Retinal pigment epithelial cell (primary cell): ENCODE results near the gene CD248.
A peak's percentile ranks its signal among the peaks of the same experiment; 100 is the strongest.
"Not testable (repeated sequence)": the region's sequence is repeated elsewhere in the genome, so short reads cannot be mapped to it uniquely, and the experiment has no call there.

Experiments
- DNase-seq: peaks from one replicate; pipeline ENCODE4 v3.0.0-alpha.2; 2010; ENCODE audit warnings: low read depth
- H3K4me3 ChIP-seq: 2 replicates; pipeline ENCODE4 v1.5.1; 2011; ENCODE audit warnings: mild to moderate bottlenecking, low read length, control low read depth, moderate library complexity
- TF ChIP-seq, protein P1 (sequence below): conservative IDR thresholded peaks from 2 replicates; pipeline ENCODE4 v1.5.1; 2011; ENCODE audit warnings: low read depth, low read length, control low read depth, inconsistent platforms

Gene CD248

DNA sequence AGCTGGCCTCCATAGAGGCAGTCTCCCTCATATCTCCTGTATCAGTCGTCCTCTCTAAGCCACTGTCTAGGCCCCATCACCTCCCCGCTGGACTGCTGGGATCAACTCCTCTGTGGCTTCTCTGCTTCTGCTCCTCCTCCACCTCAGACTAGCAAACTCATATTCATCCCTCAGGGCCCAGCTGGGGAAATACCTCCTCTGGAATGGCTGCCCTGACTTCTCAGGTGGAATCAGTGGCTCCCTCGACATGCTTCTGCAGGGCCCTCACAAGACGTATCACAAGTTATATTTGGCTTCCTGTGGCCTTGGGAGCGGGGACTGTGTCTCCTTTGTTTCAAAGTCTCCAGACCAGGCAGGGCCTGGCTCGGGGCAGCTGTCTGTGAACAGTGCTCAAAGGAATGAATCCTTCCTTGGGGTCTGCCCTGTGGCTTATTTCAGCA, 44.7 kb upstream of the CD248 start:
- no peak for DNase-seq
- no peak overlapping the region for H3K4me3 ChIP-seq
- TF ChIP-seq, protein P1, sequence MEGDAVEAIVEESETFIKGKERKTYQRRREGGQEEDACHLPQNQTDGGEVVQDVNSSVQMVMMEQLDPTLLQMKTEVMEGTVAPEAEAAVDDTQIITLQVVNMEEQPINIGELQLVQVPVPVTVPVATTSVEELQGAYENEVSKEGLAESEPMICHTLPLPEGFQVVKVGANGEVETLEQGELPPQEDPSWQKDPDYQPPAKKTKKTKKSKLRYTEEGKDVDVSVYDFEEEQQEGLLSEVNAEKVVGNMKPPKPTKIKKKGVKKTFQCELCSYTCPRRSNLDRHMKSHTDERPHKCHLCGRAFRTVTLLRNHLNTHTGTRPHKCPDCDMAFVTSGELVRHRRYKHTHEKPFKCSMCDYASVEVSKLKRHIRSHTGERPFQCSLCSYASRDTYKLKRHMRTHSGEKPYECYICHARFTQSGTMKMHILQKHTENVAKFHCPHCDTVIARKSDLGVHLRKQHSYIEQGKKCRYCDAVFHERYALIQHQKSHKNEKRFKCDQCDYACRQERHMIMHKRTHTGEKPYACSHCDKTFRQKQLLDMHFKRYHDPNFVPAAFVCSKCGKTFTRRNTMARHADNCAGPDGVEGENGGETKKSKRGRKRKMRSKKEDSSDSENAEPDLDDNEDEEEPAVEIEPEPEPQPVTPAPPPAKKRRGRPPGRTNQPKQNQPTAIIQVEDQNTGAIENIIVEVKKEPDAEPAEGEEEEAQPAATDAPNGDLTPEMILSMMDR = no peak

DNA sequence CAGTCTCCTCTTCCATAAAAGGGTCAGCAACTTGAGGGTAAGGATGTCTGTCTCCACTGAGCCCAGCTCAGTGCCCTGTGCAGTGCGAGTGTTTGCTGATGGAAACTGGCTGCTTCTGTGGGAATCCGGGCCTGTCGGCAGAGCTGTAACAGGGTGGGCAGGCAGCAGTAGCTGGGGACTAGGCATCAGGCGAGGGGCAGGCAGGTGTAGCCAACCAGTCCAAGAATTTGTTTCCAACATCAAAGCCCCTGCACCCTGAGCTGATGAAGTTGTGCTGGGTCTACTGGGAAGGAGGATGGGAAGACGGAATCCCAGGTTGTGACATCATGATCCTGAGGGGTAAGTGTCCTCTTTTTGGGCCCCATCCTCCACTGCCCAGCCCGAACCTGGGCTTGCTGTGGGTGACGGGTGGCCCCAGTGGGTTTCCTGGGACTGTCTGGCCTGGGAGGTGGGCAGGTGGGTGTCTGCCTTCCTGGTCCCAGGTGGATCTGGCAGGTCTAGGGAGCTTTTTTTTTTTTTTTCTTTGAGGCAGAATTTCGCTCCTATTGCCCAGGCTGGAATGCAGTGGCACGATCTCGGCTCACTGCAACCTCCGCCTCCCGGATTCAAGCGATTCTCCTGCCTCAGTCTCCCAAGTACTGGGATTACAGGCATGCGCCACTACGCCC, 43.7 kb upstream of the CD248 start:
- TF ChIP-seq, protein P1 = no peak
- DNase-seq = no peak
- H3K4me3 ChIP-seq = no peak overlapping the region

DNA sequence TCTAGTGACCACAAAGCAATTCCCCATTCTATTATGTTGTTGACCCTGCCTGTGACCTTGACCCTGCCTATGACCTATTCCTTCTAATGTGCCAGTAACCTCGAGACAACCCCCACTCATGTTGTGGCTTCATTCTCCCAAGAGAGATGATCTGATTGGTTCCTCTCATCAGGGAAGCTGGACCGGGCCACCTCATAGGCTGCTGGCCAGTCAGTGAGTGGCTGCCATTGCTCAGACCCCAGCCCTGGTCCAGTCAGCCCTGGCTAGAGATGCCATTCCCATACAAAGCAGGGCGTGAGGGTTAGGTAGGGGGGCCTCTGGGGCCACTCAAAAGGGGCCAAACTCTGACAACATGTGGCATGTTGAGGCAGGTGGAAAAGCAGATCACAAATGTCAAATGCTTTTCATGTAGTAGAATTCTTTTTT, 42.8 kb upstream of the CD248 start:
- DNase-seq = no peak
- TF ChIP-seq, protein P1 = no peak
- no peak overlapping the region for H3K4me3 ChIP-seq

DNA sequence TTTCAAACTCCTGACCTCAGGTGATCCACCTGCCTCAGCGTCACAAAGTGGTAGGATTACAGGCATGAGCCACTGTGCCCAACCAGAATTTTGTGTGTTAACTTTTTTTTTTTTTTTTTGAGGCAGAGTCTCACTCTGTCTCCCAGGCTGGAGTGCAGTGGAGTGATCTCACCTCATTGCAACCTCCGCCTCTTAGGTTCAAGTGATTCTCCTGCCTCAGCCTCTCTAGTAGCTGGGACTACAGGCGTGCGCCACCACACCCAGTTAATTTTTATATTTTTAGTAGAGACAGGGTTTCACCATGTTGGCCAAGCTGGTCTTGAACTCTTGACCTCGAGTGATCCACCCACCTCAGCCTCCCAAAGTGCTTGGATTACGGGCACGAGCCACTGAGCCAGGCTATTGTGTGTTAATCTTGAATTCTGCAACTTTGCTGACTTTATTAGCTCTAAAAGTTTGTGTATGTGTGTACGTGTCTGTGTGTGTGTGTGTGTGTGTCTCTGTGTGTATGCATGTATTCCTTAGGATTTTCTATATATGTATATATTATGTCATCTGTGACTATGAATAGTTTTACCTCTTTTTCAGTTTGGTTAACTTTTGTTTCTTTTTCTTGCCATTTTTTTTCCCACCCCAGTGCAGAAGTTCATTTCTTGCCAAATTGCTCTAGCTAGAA, 33.9 kb upstream of the CD248 start:
- not testable (repeated sequence) for DNase-seq

DNA sequence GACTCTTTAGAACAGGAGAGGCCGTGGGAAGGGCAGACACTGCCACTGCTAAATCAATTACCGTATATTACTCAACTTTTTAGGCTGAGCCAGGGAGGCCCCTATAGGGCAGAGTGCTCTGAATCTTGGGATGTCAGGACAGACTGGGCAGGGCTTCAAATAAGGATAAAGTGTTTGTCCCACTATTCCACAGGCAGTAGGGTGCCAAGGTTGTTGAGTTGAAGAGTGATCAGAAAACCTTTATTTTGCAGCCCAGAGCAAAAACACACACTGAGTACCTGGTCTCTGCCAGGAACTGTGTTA, 32.2 kb upstream of the CD248 start:
- TF ChIP-seq, protein P1 = no peak
- DNase-seq = no peak
- no peak overlapping the region for H3K4me3 ChIP-seq

More for the DNA sequence above, 33.9 kb upstream of the CD248 start:
- H3K4me3 ChIP-seq = not testable (repeated sequence)

- TF ChIP-seq, protein P1 = no peak
- peak; percentile 47 for DNase-seq
- peak within 1 kb of the TSS; percentile 92 for H3K4me3 ChIP-seq
Measured at GRCh38 chr11:66347425-66348276, 30.8 kb upstream of the CD248 start, which contains the start of gene B4GAT1. TSS of gene B4GAT1 (minus strand) at chr11:66347629. CDS start at chr11:66347545, 84 bp downstream.
